ACHN (cell line): ENCODE results near the gene SEC23B.
"Not testable (repeated sequence)": the region's sequence is repeated elsewhere in the genome, so short reads cannot be mapped to it uniquely, and the experiment has no call there.

ENCODE experiments used
- DNase-seq: peaks from one replicate; pipeline ENCODE4 v3.0.0-alpha.2; 2015
- in situ Hi-C: cut with HindIII; loops from 2 replicates; pipeline ENCODE4 v1.10.0; 2017; ENCODE audit warnings: low sequenced_read_pairs, low pct_ligation_motif_present, low pct_unique_long_range_greater_than_20kb

SEC23B gene

GRCh38 chr20:18507218-18508191, at the start of gene SEC23B:
Gene SEC23B, plus strand, starts transcription at chr20:18507940. Its CDS starts 2,896 bp downstream, at chr20:18510836.
- DNase-seq, result peak; percentile 97
- in situ Hi-C loops, result no loop called here

GRCh38 chr20:18465536-18466200, 42.1 kb upstream of the SEC23B start:
- in situ Hi-C loops, result no loop called here
- DNase-seq, result peak; percentile 80

GRCh38 chr20:18466574-18466893, 41.2 kb upstream of the SEC23B start:
- DNase-seq, result no peak
- in situ Hi-C loops, result no loop called here

- in situ Hi-C loops, result no loop called here
- DNase-seq, result peak; percentile 95
Measured at GRCh38 chr20:18466894-18467730, 40.6 kb upstream of the SEC23B start, which contains the start of the genes DZANK1 and POLR3F. Gene DZANK1, minus strand, starts transcription at chr20:18467030. Its CDS starts 1,672 bp downstream, at chr20:18465358. Gene POLR3F, plus strand, starts transcription at chr20:18467390. Its CDS starts 117 bp downstream, at chr20:18467507.

GRCh38 chr20:18477218-18477617, 30.5 kb upstream of the SEC23B start:
- in situ Hi-C loops, result no loop called here
- no peak for DNase-seq

- in situ Hi-C loops, result no loop called here
- DNase-seq, result no peak
Measured at GRCh38 chr20:18477821-18478220, 29.9 kb upstream of the SEC23B start.

GRCh38 chr20:18481596-18481995, 26.1 kb upstream of the SEC23B start:
- DNase-seq, result no peak
- in situ Hi-C loops, result no loop called here

- in situ Hi-C loops, result no loop called here
- DNase-seq, result no peak
Measured at GRCh38 chr20:18488301-18488700, 19.4 kb upstream of the SEC23B start.

- in situ Hi-C loops, result no loop called here
- DNase-seq, result no peak
Measured at GRCh38 chr20:18496042-18496441, 11.7 kb upstream of the SEC23B start.

- DNase-seq, result peak; percentile 76
- in situ Hi-C loops, result no loop called here
Measured at GRCh38 chr20:18496740-18497592, 10.8 kb upstream of the SEC23B start, which contains the start of gene RBBP9. Gene RBBP9, minus strand, starts transcription at chr20:18497225. Its CDS starts 58 bp downstream, at chr20:18497167.

- in situ Hi-C loops, result no loop called here
- no peak for DNase-seq
Measured at GRCh38 chr20:18497603-18498002, 10.1 kb upstream of the SEC23B start.

- DNase-seq, in situ Hi-C loops: not testable (repeated sequence)
Measured at GRCh38 chr20:18501672-18502071, 6.1 kb upstream of the SEC23B start.

- no peak for DNase-seq
- in situ Hi-C loops, result no loop called here
Measured at GRCh38 chr20:18504479-18505060, 3.2 kb upstream of the SEC23B start.

- no peak for DNase-seq
- in situ Hi-C loops, result no loop called here
Measured at GRCh38 chr20:18506744-18507143, 996 bp upstream of the SEC23B start.

- in situ Hi-C loops, result no loop called here
- no peak for DNase-seq
Measured at GRCh38 chr20:18511571-18511970, 3.8 kb downstream of the SEC23B start.

GRCh38 chr20:18513208-18513607, 5.5 kb downstream of the SEC23B start:
- no peak for DNase-seq
- in situ Hi-C loops, result no loop called here

GRCh38 chr20:18514127-18514526, 6.4 kb downstream of the SEC23B start:
- in situ Hi-C loops, result no loop called here
- no peak for DNase-seq
